ENCODE data around the gene BBS4.

- TF ChIP-seq CTCF (IDR thresholded peaks at IDR 0.05) = peak in 1 of 4 experiments; percentile 6
- TF ChIP-seq POLR2A (IDR thresholded peaks at IDR 0.05) = peak; percentile 65 to 66
These were observed at the start of gene BBS4, which contains the start of gene HIGD2B for GRCh38 chr15:72685925-72686794.
